GM18519 (cell line): Measurements from ENCODE around the gene ACTR1B.
"Not testable (repeated sequence)": the region's sequence is repeated elsewhere in the genome, so short reads cannot be mapped to it uniquely, and the experiment has no call there.

Experiments
- ATAC-seq: cut with Tn5 transposase; IDR thresholded peaks from one replicate; pipeline ENCODE4 v1.9.1; 2021; ENCODE audit warnings: mild to moderate bottlenecking, moderate library complexity; ENCODE audit not compliant: unreplicated experiment, low FRiP score

ACTR1B gene

GRCh38 chr2:97691166-97691565 is 27.3 kb upstream of the ACTR1B start:
- ATAC-seq: no peak

- no peak for ATAC-seq
Measured at GRCh38 chr2:97688062-97688827, 24.4 kb upstream of the ACTR1B start.

- ATAC-seq: not testable (repeated sequence)
Measured at GRCh38 chr2:97687235-97687634, 23.4 kb upstream of the ACTR1B start.

- ATAC-seq: no peak
Measured at GRCh38 chr2:97678298-97678697, 14.5 kb upstream of the ACTR1B start.

GRCh38 chr2:97677480-97677879 is 13.6 kb upstream of the ACTR1B start:
- ATAC-seq: no peak

GRCh38 chr2:97676620-97677019 is 12.8 kb upstream of the ACTR1B start:
- ATAC-seq: no peak

GRCh38 chr2:97675430-97676113 is 11.7 kb upstream of the ACTR1B start:
- ATAC-seq: no peak

- no peak for ATAC-seq
Measured at GRCh38 chr2:97673915-97674283, 10.1 kb upstream of the ACTR1B start.

GRCh38 chr2:97673182-97673914 is 9.5 kb upstream of the ACTR1B start:
- no peak for ATAC-seq

GRCh38 chr2:97672606-97673140 is 8.8 kb upstream of the ACTR1B start:
- ATAC-seq: not testable (repeated sequence)

- no peak for ATAC-seq
Measured at GRCh38 chr2:97671526-97671925, 7.7 kb upstream of the ACTR1B start.

- ATAC-seq: no peak
Measured at GRCh38 chr2:97670471-97670870, 6.6 kb upstream of the ACTR1B start.

- ATAC-seq: no peak
Measured at GRCh38 chr2:97669448-97669847, 5.6 kb upstream of the ACTR1B start, which contains the start of gene C2orf92. TSS of gene C2orf92 (plus strand) at chr2:97669713. CDS start at chr2:97669789, 76 bp downstream.

GRCh38 chr2:97664636-97664970 is 759 bp upstream of the ACTR1B start:
- ATAC-seq: no peak

- no peak for ATAC-seq
Measured at GRCh38 chr2:97663626-97663961, 250 bp downstream of the ACTR1B start.

- peak; percentile 31 for ATAC-seq
Measured at GRCh38 chr2:97662895-97663625, 784 bp downstream of the ACTR1B start.

- ATAC-seq: no peak
Measured at GRCh38 chr2:97662386-97662894, 1.4 kb downstream of the ACTR1B start.

GRCh38 chr2:97661927-97662326 is 1.9 kb downstream of the ACTR1B start:
- ATAC-seq: no peak

GRCh38 chr2:97660775-97661389 is 3.0 kb downstream of the ACTR1B start:
- ATAC-seq: no peak
